GM12891 (cell line): ENCODE data around the gene SPC24.

Source experiments
- PAX5 ChIP-seq: IDR thresholded peaks from 2 replicates; pipeline ENCODE4 v1.6.1; 2011; ENCODE audit warnings: low read length, moderate library complexity, mild to moderate bottlenecking; ENCODE audit not compliant: insufficient read depth, severe bottlenecking
- POLR2A ChIP-seq: IDR thresholded peaks from 2 replicates; pipeline ENCODE4 v1.6.1; 2011; ENCODE audit warnings: low read depth, low read length, control low read depth
- POLR2AphosphoS5 ChIP-seq: IDR thresholded peaks from 2 replicates; pipeline ENCODE4 v1.6.1; 2011; ENCODE audit warnings: low read depth, low read length, control low read depth
- POU2F2 ChIP-seq: IDR thresholded peaks from 2 replicates; pipeline ENCODE4 v1.6.1; 2011; ENCODE audit warnings: low read depth, mild to moderate bottlenecking, control low read depth, low read length, moderate library complexity
- TAF1 ChIP-seq: IDR thresholded peaks from 2 replicates; pipeline ENCODE4 v1.6.1; 2011; ENCODE audit warnings: low read depth, low read length, control low read depth

- TF ChIP-seq TAF1 (no peak), POLR2A (no peak), PAX5 (no peak), POLR2AphosphoS5 (no peak), POU2F2 (no peak)
Observed at GRCh38 chr19:11198175-11198534, 42.6 kb upstream of the SPC24 start.
